ENCODE data around the gene SPG11.

GRCh38 chr15:44656298-44656697, 7.2 kb downstream of the SPG11 start:
- no peak for TF ChIP-seq CTCF (IDR thresholded peaks at IDR 0.05; ENCODE audit: low read depth, low read length, poor library complexity, severe bottlenecking)
- no peak for TF ChIP-seq EZH2phosphoT487 (IDR thresholded peaks at IDR 0.05; ENCODE audit: borderline replicate concordance, low read length)
